ENCODE measurements around the gene SRMS. TPM values are rescaled to one million over a fixed set of nuclear protein-coding genes. Genes with fewer than 3 reads are reported as not detected.

The SRMS gene
- total RNA-seq, 1 experiment from 2014 or later = 0.79 TPM

GRCh38 chr20:63495741-63496595, 51.6 kb downstream of the SRMS start:
- Histone ChIP-seq H2BK12ac (ENCODE audit: insufficient read length, low read depth, low read length) (no peak overlapping the region), H3K4me2 (ENCODE audit: insufficient read depth, insufficient read length, low read length) (peak overlapping the region; percentile 35), H3K56ac (ENCODE audit: insufficient read length, low read depth, low read length) (no peak overlapping the region), H2BK5ac (ENCODE audit: insufficient read length, low read length) (no peak overlapping the region), H3K4ac (ENCODE audit: low read depth, low read length) (no peak overlapping the region), H3K9me3 (ENCODE audit: control insufficient read depth, low read depth, low read length) (no peaks in the 10 kb centered on the region), H3K9ac (ENCODE audit: extremely low read depth, insufficient read length, low read length) (no peak overlapping the region), H3K79me2 (ENCODE audit: insufficient read depth, low read length) (no peaks in the 10 kb centered on the region), H2AFZ (ENCODE audit: low read length) (no peak overlapping the region), H4K8ac (replicated peaks; ENCODE audit: insufficient read length, low read depth, low read length) (no peak overlapping the region), H2BK20ac (ENCODE audit: low read depth, low read length, poor library complexity, severe bottlenecking) (no peak overlapping the region), H3K23me2 (ENCODE audit: insufficient read length, low read depth, low read length, poor library complexity, severe bottlenecking) (peaks cover 5% of the 10 kb centered on the region), H2BK15ac (ENCODE audit: low read depth, low read length) (no peak overlapping the region), H4K20me1 (ENCODE audit: control insufficient read depth, insufficient read depth, insufficient read length) (peaks cover 1% of the 10 kb centered on the region), H3K14ac (ENCODE audit: insufficient read depth, low read length) (no peak overlapping the region), H3K27ac (ENCODE audit: insufficient read length, low read depth, low read length) (no peak overlapping the region), H3T11ph (ENCODE audit: low read length) (no peak overlapping the region), H2BK120ac (ENCODE audit: low read depth, low read length, poor library complexity, severe bottlenecking) (no peak overlapping the region), H4K5ac (ENCODE audit: insufficient read length, low read depth, low read length) (no peak overlapping the region), H3K23ac (ENCODE audit: insufficient read length, low read depth, low read length) (no peak overlapping the region), H3K4me1 (ENCODE audit: insufficient read depth, low read length) (no peaks in the 10 kb centered on the region), H3K79me1 (ENCODE audit: insufficient read depth, low read depth, low read length, poor library complexity, severe bottlenecking) (no peaks in the 10 kb centered on the region), H2AK5ac (ENCODE audit: insufficient read length, low read length) (no peak overlapping the region), H4K91ac (ENCODE audit: insufficient read length, low read depth, low read length) (no peak overlapping the region), H3K18ac (ENCODE audit: insufficient read length, low read depth, low read length) (no peak overlapping the region), H3K27me3 (ENCODE audit: insufficient read depth, low read length) (peaks cover 4% of the 10 kb centered on the region; the same call in 1 of the 2 replicates)
- Mint-ChIP-seq H3K4me1 (peaks cover 4 to 10% of the 10 kb centered on the region in 2 experiments; a peak in 3 of 4 replicates), H3K4me3 (peak overlapping the region in 1 of 2 experiments; percentile 62; a peak in 3 of 5 replicates), H3K27me3 (ENCODE audit: low read depth) (peaks cover 49% of the 10 kb centered on the region), H3K9me3 (peaks cover 2 to 11% of the 10 kb centered on the region in 2 experiments; a peak in 3 of 5 replicates), H3K36me3 (ENCODE audit: insufficient read depth in 1 of 3, low read depth in 3 of 3) (peaks cover 15 to 24% (median 15%) of the 10 kb centered on the region in 3 experiments; a peak in 6 of 7 replicates), H3K27ac (no peak overlapping the region)
- peak; percentile 75 for DNase-seq
- WGBS (ENCODE audit: extremely low coverage, insufficient read length, low lambda C conversion rate) = no CpG with 5 or more reads among the region's 48 CpGs
- TF ChIP-seq, protein P1, sequence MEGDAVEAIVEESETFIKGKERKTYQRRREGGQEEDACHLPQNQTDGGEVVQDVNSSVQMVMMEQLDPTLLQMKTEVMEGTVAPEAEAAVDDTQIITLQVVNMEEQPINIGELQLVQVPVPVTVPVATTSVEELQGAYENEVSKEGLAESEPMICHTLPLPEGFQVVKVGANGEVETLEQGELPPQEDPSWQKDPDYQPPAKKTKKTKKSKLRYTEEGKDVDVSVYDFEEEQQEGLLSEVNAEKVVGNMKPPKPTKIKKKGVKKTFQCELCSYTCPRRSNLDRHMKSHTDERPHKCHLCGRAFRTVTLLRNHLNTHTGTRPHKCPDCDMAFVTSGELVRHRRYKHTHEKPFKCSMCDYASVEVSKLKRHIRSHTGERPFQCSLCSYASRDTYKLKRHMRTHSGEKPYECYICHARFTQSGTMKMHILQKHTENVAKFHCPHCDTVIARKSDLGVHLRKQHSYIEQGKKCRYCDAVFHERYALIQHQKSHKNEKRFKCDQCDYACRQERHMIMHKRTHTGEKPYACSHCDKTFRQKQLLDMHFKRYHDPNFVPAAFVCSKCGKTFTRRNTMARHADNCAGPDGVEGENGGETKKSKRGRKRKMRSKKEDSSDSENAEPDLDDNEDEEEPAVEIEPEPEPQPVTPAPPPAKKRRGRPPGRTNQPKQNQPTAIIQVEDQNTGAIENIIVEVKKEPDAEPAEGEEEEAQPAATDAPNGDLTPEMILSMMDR (conservative IDR thresholded peaks at IDR 0.05) = peak; percentile 97

All from H9 (cell line).